Brain microvascular endothelial cell (primary cell): ENCODE data around the gene LYZL6.
A peak's percentile ranks its signal among the peaks of the same experiment; 100 is the strongest.
"Not testable (repeated sequence)": the region's sequence is repeated elsewhere in the genome, so short reads cannot be mapped to it uniquely, and the experiment has no call there.

Experiments
- DNase-seq: peaks from one replicate; pipeline ENCODE4 v3.0.0-alpha.2; 2020
- H3K27ac ChIP-seq: fragments of 250-450 bp; sonication (Bioruptor Pico); 2 replicates; pipeline ENCODE4 v1.5.1; 2020; ENCODE audit warnings: mild to moderate bottlenecking, moderate library complexity
- H3K27me3 ChIP-seq: fragments of 250-450 bp; sonication (Bioruptor Pico); replicated peaks from 2 replicates; pipeline ENCODE4 v1.5.1; 2020; ENCODE audit warnings: mild to moderate bottlenecking
- H3K36me3 ChIP-seq: fragments of 250-450 bp; sonication (Bioruptor Pico); replicated peaks from 2 replicates; pipeline ENCODE4 v1.5.1; 2020; ENCODE audit warnings: mild to moderate bottlenecking
- H3K4me3 ChIP-seq: 2 replicates; pipeline ENCODE4 v1.5.1; 2011; ENCODE audit warnings: low read depth, mild to moderate bottlenecking, control low read depth, low read length, moderate library complexity
- in situ Hi-C: cut with HindIII; loops from 2 replicates; pipeline ENCODE4 v1.10.0; 2017; ENCODE audit warnings: low sequenced_read_pairs, low pct_ligation_motif_present
- TF ChIP-seq, protein P1 (sequence below): IDR thresholded peaks from 2 replicates; pipeline ENCODE4 v1.5.1; 2011; ENCODE audit warnings: low read depth, mild to moderate bottlenecking, moderate library complexity, low read length, control low read depth, inconsistent platforms; ENCODE audit errors: missing control alignments

LYZL6 gene

DNA sequence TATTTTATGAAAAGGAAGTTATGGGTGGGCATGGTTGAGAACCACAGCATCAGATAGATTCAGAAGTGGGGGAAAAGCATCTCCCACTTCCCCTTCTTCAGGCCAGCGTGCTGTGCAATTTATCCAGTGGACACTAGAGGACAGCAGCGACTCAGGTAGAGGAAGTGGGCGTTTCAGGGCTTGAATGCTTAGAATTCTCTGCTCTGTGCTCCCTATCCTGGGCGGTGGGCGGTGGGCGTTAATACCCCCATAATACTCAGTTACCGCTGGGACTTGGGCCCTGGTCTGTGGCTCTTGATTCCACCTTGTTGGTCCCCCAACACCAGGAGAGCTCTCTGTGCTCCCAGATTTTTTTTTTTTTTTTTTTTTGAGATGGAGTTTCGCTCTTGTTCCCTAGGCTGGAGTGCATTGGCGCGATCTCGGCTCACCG is 3.7 kb upstream of the LYZL6 start:
- no peaks in the 10 kb centered on the region for H3K36me3 ChIP-seq
- H3K27ac ChIP-seq = no peak overlapping the region
- in situ Hi-C loops = no loop called here
- no peaks in the 10 kb centered on the region for H3K27me3 ChIP-seq
- no peak overlapping the region for H3K4me3 ChIP-seq
- TF ChIP-seq, protein P1, sequence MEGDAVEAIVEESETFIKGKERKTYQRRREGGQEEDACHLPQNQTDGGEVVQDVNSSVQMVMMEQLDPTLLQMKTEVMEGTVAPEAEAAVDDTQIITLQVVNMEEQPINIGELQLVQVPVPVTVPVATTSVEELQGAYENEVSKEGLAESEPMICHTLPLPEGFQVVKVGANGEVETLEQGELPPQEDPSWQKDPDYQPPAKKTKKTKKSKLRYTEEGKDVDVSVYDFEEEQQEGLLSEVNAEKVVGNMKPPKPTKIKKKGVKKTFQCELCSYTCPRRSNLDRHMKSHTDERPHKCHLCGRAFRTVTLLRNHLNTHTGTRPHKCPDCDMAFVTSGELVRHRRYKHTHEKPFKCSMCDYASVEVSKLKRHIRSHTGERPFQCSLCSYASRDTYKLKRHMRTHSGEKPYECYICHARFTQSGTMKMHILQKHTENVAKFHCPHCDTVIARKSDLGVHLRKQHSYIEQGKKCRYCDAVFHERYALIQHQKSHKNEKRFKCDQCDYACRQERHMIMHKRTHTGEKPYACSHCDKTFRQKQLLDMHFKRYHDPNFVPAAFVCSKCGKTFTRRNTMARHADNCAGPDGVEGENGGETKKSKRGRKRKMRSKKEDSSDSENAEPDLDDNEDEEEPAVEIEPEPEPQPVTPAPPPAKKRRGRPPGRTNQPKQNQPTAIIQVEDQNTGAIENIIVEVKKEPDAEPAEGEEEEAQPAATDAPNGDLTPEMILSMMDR = peak; percentile 83
- peak; percentile 32 for DNase-seq

- Histone ChIP-seq H3K27me3 (no peaks in the 10 kb centered on the region), H3K4me3 (no peak overlapping the region), H3K27ac (no peak overlapping the region), H3K36me3 (no peaks in the 10 kb centered on the region)
- in situ Hi-C loops = no loop called here
- TF ChIP-seq, protein P1 = no peak
- peak; percentile 20 for DNase-seq
These were observed 638 bp upstream of the LYZL6 start for GRCh38 chr17:35944151-35944550.

GRCh38 chr17:35942588-35943186 is 826 bp downstream of the LYZL6 start:
- DNase-seq = no peak
- in situ Hi-C loops = no loop called here
- Histone ChIP-seq H3K4me3 (no peak overlapping the region), H3K36me3 (no peaks in the 10 kb centered on the region), H3K27ac (no peak overlapping the region), H3K27me3 (no peaks in the 10 kb centered on the region)
- TF ChIP-seq, protein P1 = no peak

DNA sequence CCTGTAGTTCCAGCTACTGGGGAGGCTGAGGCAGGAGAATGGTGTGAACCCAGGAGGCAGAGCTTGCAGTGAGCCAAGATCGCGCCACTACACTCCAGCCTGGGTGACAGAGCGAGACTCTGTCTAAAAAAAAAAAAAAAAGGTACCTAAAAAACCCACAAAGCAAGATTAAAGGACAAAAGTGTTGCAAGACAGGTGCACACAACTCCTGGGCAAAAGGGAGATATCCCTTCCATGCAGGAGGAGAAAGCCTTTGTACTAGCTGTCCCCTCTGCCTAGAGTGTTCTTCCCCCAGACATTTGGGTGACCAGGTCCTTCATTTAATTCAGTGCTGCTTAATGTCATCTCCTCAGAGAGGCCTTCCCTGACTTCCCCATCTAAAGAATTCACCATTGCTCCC is 5.0 kb downstream of the LYZL6 start:
- H3K36me3 ChIP-seq, DNase-seq, H3K27ac ChIP-seq, H3K27me3 ChIP-seq, H3K4me3 ChIP-seq, in situ Hi-C loops: not testable (repeated sequence)

DNA sequence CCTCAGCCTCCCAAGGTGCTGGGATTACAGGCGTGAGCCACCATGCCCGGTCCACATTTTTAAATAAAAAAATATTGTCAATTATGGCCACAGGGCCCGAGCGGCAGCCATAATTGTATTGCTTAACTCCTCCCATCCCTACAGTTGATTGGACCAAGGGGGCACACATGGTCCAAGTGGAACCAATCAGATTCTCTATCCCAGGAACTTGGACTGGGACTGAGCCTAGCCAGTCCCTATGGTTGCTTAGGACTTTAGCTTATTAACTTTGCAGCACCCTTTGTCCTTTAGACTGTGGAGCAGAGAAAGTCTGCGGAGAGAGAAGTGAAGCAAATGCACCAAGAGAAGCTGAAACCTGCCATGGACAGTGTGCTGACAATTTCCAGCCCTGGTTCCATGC is 7.5 kb downstream of the LYZL6 start:
- no peak for DNase-seq
- Histone ChIP-seq H3K27ac (no peak overlapping the region), H3K27me3 (no peaks in the 10 kb centered on the region), H3K4me3 (no peak overlapping the region), H3K36me3 (no peaks in the 10 kb centered on the region)
- TF ChIP-seq, protein P1 = no peak
- in situ Hi-C loops = no loop called here

DNA sequence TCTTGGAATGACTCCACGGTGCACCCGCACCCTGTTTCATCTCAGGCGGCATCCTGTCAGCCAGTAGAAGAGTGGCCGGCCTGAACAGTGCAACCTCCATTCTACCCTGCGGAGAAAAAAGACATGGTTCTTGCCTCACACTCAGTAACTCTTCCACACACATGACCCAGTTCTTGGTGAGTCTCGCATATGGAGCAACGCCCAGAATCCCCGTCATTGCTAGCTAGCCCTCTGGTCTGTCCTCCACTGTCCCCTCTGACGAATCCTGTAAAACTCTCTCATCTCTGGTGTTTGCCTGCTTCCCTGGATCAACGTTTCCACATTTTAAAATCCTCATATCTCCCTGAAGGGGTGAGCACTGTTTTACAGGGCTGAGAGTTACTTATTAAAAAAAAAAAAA is 8.8 kb downstream of the LYZL6 start:
- Histone ChIP-seq H3K27ac (no peak overlapping the region), H3K27me3 (no peaks in the 10 kb centered on the region), H3K4me3 (no peak overlapping the region), H3K36me3 (no peaks in the 10 kb centered on the region)
- in situ Hi-C loops = no loop called here
- DNase-seq = no peak
- TF ChIP-seq, protein P1 = no peak
